Thyroid gland (tissue), 4 donors: ENCODE measurements around the gene CDH4.

ENCODE experiments used
- POLR2A ChIP-seq, 2 donors: fragments of 450-650 bp; IDR thresholded peaks; one replicate each; pipeline ENCODE4 v1.6.1; 2017; ENCODE audit warnings: antibody characterized with exemption in 2 of 2, mild to moderate bottlenecking in 2 of 2, moderate library complexity in 1 of 2
- TF ChIP-seq, protein P1 (sequence below), 6 experiments: fragments of 200-600 bp in 3 of 6; fragments of 450-650 bp in 3 of 6; sonication (generic) in 3 of 6; IDR thresholded peaks; one replicate each; pipeline ENCODE4 v1.5.1; 2016 to 2019; ENCODE audit warnings: antibody characterized with exemption in 6 of 6, mild to moderate bottlenecking in 2 of 6, inconsistent platforms in 1 of 6, moderate library complexity in 1 of 6

DNA sequence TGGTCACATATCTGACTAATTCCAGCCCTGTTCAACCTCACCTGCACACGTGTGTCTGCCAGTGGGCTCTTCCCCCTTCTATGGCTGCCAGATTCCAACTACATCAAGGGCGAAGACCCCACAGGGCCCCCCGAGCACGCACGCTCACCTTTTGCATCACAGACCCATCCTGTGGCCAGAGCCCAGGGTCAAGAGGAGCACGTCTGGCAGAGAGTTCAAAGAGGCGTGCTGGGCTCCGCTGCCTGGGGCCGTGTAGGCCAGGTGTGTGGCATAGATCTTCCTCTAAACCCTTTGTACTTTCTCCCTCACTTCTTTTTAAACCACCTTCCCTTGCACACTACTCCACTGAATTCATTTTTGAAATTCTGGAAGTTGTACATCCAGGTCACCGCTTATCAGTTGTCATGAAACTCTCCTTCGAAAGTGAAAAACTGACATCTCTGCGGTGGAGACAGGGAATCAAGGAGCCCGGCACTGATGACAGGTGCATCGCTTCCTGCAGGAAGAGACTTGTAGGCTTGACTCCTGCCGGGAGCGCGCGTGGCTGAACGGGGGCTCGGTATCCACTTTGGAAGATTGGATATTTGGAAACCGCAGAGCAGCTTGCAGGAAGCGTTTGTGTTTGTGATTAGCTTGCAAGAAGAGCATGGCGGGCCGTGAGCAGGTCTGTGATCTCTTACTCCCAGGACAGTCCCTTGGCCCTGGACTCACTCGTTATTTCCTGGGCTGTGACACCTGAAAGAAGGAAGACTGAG lies 397.2 kb downstream of the CDH4 start:
- no peak for TF ChIP-seq POLR2A (IDR thresholded peaks at IDR 0.05)
- TF ChIP-seq, protein P1, sequence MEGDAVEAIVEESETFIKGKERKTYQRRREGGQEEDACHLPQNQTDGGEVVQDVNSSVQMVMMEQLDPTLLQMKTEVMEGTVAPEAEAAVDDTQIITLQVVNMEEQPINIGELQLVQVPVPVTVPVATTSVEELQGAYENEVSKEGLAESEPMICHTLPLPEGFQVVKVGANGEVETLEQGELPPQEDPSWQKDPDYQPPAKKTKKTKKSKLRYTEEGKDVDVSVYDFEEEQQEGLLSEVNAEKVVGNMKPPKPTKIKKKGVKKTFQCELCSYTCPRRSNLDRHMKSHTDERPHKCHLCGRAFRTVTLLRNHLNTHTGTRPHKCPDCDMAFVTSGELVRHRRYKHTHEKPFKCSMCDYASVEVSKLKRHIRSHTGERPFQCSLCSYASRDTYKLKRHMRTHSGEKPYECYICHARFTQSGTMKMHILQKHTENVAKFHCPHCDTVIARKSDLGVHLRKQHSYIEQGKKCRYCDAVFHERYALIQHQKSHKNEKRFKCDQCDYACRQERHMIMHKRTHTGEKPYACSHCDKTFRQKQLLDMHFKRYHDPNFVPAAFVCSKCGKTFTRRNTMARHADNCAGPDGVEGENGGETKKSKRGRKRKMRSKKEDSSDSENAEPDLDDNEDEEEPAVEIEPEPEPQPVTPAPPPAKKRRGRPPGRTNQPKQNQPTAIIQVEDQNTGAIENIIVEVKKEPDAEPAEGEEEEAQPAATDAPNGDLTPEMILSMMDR (IDR thresholded peaks at IDR 0.05), result no peak
